ENCODE measurements around the gene ATP2B3. TPM values are rescaled to one million over a fixed set of nuclear protein-coding genes. Genes with fewer than 3 reads are reported as not detected.

Gene ATP2B3
- total and polyA plus RNA-seq, 4 experiments from 2014 or later = 0.09 TPM; not detected in 3

DNA sequence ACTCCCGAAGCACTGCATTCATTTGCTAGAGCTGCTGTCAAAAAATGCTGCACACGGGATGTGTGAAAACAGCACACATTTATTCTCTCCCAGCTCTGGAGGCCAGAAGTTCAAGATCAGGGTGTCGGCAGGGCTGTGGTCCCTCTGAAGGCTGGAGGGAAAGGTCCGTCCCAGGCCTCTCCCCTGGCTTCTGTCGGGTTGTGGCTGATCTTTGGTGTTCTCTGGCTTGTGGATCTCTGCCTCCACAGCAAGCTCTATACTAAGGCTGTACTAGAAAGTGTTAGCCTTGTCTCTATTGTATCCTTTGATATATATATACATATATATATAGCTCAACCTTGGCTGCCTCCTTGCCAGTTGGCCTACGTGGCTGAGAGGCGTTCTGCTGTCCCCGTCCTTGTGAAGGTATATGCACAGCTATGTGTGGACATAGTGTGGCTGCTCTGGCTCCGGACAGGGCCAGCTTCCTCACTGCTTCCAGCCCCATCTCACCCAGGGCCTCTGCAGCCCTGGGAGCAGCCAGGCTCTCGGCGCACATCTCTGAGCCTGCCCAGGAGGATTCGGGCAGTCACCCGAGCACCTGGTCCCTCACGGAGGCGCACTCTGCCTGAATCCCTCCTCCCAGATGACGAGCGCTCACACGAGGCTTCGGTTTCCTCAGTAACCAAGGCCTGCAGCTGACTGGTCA, 114.6 kb downstream of the ATP2B3 start:
- Histone ChIP-seq H3K27me3 (ENCODE audit: insufficient read depth, low read length) (no peaks in the 10 kb centered on the region), H3K27ac (ENCODE audit: low read depth, low read length) (no peak overlapping the region), H3K36me3 (ENCODE audit: insufficient read depth, low read length) (no peaks in the 10 kb centered on the region), H3K4me1 (ENCODE audit: insufficient read depth, low read length) (no peaks in the 10 kb centered on the region), H3K9me3 (ENCODE audit: control insufficient read depth in 1 of 2, low read length in 2 of 2) (no peaks in the 10 kb centered on the region), H3K4me3 (ENCODE audit: low read length in 2 of 2) (no peak overlapping the region)
- Mint-ChIP-seq H3K36me3 (no peaks in the 10 kb centered on the region), H3K27me3 (peaks cover 2 to 7% of the 10 kb centered on the region in 2 donors), H3K4me3 (no peak overlapping the region), H3K27ac (no peak overlapping the region), H3K9me3 (peaks cover 0 to 11% (median 7%) of the 10 kb centered on the region in 8 donors), H3K4me1 (no peaks in the 10 kb centered on the region)
- intact Hi-C loops (cut with micrococcal nuclease) = no loop called here
- POLR2A ChIA-PET (ENCODE audit: partially characterized antibody) = no interaction called here
- CTCF ChIA-PET (ENCODE audit: partially characterized antibody) = interaction anchor here (1.4 kb wide), 1 partner anchor 13 kb away, joined by 3 read pairs; no protein-coding TSS in a partner anchor
- no peak for DNase-seq

Other genes with a start within 250 kb of the ATP2B3 start
- gene PNMA6F, start 195.9 kb upstream of the ATP2B3 start, total RNA-seq = not detected
- not detected for gene PNMA6F, start 195.9 kb upstream of the ATP2B3 start, polyA plus RNA-seq
- 10 to 100 TPM; 15.3 to 16.1 TPM for gene ZNF275, start 183.5 kb upstream of the ATP2B3 start, total RNA-seq
- gene ZNF275, start 183.5 kb upstream of the ATP2B3 start, polyA plus RNA-seq = 1 to 10 TPM; 2.0 to 5.3 TPM
- not detected for gene PNMA6E, start 116.3 kb upstream of the ATP2B3 start, total RNA-seq
- not detected for gene PNMA6E, start 116.3 kb upstream of the ATP2B3 start, polyA plus RNA-seq
- under 1 TPM; 0.44 to 0.55 TPM for gene ZFP92, start 106.2 kb upstream of the ATP2B3 start, total RNA-seq
- gene ZFP92, start 106.2 kb upstream of the ATP2B3 start, polyA plus RNA-seq = under 1 TPM; 0.03 to 0.18 TPM
- 1 to 10 TPM; 4.0 to 4.5 TPM for gene TREX2, start 71.6 kb upstream of the ATP2B3 start, total RNA-seq
- under 1 TPM in 1 of 2 donors, not detected in 1; 0.63 TPM for gene TREX2, start 71.6 kb upstream of the ATP2B3 start, polyA plus RNA-seq
- 10 to 100 TPM; 29.8 to 33.8 TPM for gene HAUS7, start 47.1 kb upstream of the ATP2B3 start, total RNA-seq
- gene HAUS7, start 47.1 kb upstream of the ATP2B3 start, polyA plus RNA-seq = 10 to 100 TPM; 29.7 to 33.8 TPM
- not detected for gene BGN, start 22.7 kb upstream of the ATP2B3 start, total RNA-seq
- not detected for gene BGN, start 22.7 kb upstream of the ATP2B3 start, polyA plus RNA-seq
- 10 to 100 TPM; 26.1 to 26.3 TPM for gene CCNQ, start 81.5 kb downstream of the ATP2B3 start, total RNA-seq
- gene CCNQ, start 81.5 kb downstream of the ATP2B3 start, polyA plus RNA-seq = 10 to 100 TPM; 51.2 to 53.6 TPM
- gene DUSP9, start 129.6 kb downstream of the ATP2B3 start, total RNA-seq = not detected
- not detected for gene DUSP9, start 129.6 kb downstream of the ATP2B3 start, polyA plus RNA-seq
- gene PNCK, start 156.2 kb downstream of the ATP2B3 start, total RNA-seq = not detected
- not detected for gene PNCK, start 156.2 kb downstream of the ATP2B3 start, polyA plus RNA-seq
- gene SLC6A8, start 170.3 kb downstream of the ATP2B3 start, total RNA-seq = 1 to 10 TPM in 1 of 2 experiments, under 1 TPM in 1; 0.84 to 1.4 TPM
- gene SLC6A8, start 170.3 kb downstream of the ATP2B3 start, polyA plus RNA-seq = under 1 TPM; 0.11 to 0.21 TPM
- 100 to 1,000 TPM; 126 to 128 TPM for gene BCAP31, start 206.7 kb downstream of the ATP2B3 start, total RNA-seq
- gene BCAP31, start 206.7 kb downstream of the ATP2B3 start, polyA plus RNA-seq = 100 to 1,000 TPM; 306 to 510 TPM
- 1 to 10 TPM; 6.7 to 6.8 TPM for gene ABCD1, start 207.2 kb downstream of the ATP2B3 start, total RNA-seq
- gene ABCD1, start 207.2 kb downstream of the ATP2B3 start, polyA plus RNA-seq = 1 to 10 TPM; 1.7 to 3.0 TPM
- gene PLXNB3, start 246.6 kb downstream of the ATP2B3 start, total RNA-seq = not detected
- not detected for gene PLXNB3, start 246.6 kb downstream of the ATP2B3 start, polyA plus RNA-seq

Data from CD4-positive, alpha-beta memory T cell (primary cell).